Measurements from ENCODE around the gene ZNF140. TPM values are rescaled to one million over a fixed set of nuclear protein-coding genes. Genes with fewer than 3 reads are reported as not detected.

The ZNF140 gene
- total RNA-seq, 4 donors from 2014 or later, result 10.3 to 21.5 (median 18.5) TPM

- 98 to 100% methylated on average over 6 of the region's 6 CpGs for WGBS, 2 donors
- DNase-seq (ENCODE audit: low spot score in 2 of 2), result no peak
- intact Hi-C loops (cut with DNase I; ENCODE audit: low total_unique reads), result no loop called here
- no peak overlapping the region for H3K4me3 ChIP-seq (ENCODE audit: low read depth, poor library complexity, severe bottlenecking)
- no peak for TF ChIP-seq POLR2A (IDR thresholded peaks at IDR 0.05)
Observed at GRCh38 chr12:133083345-133083744, 2.6 kb downstream of the ZNF140 start.

- 97 to 100% methylated on average over 3 of the region's 3 CpGs for WGBS, 2 donors
- H3K4me3 ChIP-seq (ENCODE audit: low read depth, poor library complexity, severe bottlenecking), result no peak overlapping the region
- TF ChIP-seq CTCF (IDR thresholded peaks at IDR 0.05) (no peak), POLR2A (IDR thresholded peaks at IDR 0.05) (no peak)
- no peak for DNase-seq (ENCODE audit: low spot score in 2 of 2)
- intact Hi-C loops (cut with DNase I; ENCODE audit: low total_unique reads), result no loop called here
Observed at GRCh38 chr12:133105620-133106019, 24.9 kb downstream of the ZNF140 start.

- no peak for TF ChIP-seq CTCF (IDR thresholded peaks at IDR 0.05)
- no peak for TF ChIP-seq POLR2A (IDR thresholded peaks at IDR 0.05)
- DNase-seq (ENCODE audit: low spot score in 2 of 2), result no peak
- intact Hi-C loops (cut with DNase I; ENCODE audit: low total_unique reads), result no loop called here
- 98 to 99% methylated on average over 5 of the region's 5 CpGs for WGBS, 2 donors
- no peak overlapping the region for H3K4me3 ChIP-seq (ENCODE audit: low read depth, poor library complexity, severe bottlenecking)
Observed at GRCh38 chr12:133106253-133106652, 25.5 kb downstream of the ZNF140 start.

GRCh38 chr12:133107121-133107520, 26.4 kb downstream of the ZNF140 start:
- intact Hi-C loops (cut with DNase I; ENCODE audit: low total_unique reads), result no loop called here

GRCh38 chr12:133108150-133108549, 27.4 kb downstream of the ZNF140 start:
- no peak for TF ChIP-seq CTCF (IDR thresholded peaks at IDR 0.05)
- no peak for TF ChIP-seq POLR2A (IDR thresholded peaks at IDR 0.05)
- DNase-seq (ENCODE audit: low spot score in 2 of 2), result no peak
- H3K4me3 ChIP-seq (ENCODE audit: low read depth, poor library complexity, severe bottlenecking), result no peak overlapping the region
- intact Hi-C loops (cut with DNase I; ENCODE audit: low total_unique reads), result no loop called here
- 97 to 100% methylated on average over 2 of the region's 2 CpGs for WGBS, 2 donors

More at GRCh38 chr12:133107121-133107520, 26.4 kb downstream of the ZNF140 start:
- no peak for DNase-seq (ENCODE audit: low spot score in 2 of 2)
- TF ChIP-seq CTCF (IDR thresholded peaks at IDR 0.05), result no peak
- TF ChIP-seq POLR2A (IDR thresholded peaks at IDR 0.05), result no peak
- no peak overlapping the region for H3K4me3 ChIP-seq (ENCODE audit: low read depth, poor library complexity, severe bottlenecking)
- WGBS, 2 donors, result 95% methylated on average over 1 of the region's 1 CpG

- WGBS, 2 donors, result 95% methylated on average over 3 of the region's 3 CpGs
- intact Hi-C loops (cut with DNase I; ENCODE audit: low total_unique reads), result no loop called here
- no peak for DNase-seq (ENCODE audit: low spot score in 2 of 2)
- no peak overlapping the region for H3K4me3 ChIP-seq (ENCODE audit: low read depth, poor library complexity, severe bottlenecking)
- no peak for TF ChIP-seq POLR2A (IDR thresholded peaks at IDR 0.05)
- no peak for TF ChIP-seq CTCF (IDR thresholded peaks at IDR 0.05)
Observed at GRCh38 chr12:133120385-133121191, 39.9 kb downstream of the ZNF140 start.
